GM10266 (cell line): ENCODE measurements around the gene BMP10.

Experiments used
- DNase-seq: peaks from one replicate; pipeline ENCODE4 v3.0.0; 2012; ENCODE audit errors: extremely low spot score
- CTCF ChIP-seq: IDR thresholded peaks from 2 replicates; pipeline ENCODE4 v1.5.1; 2012; ENCODE audit warnings: mild to moderate bottlenecking, low read depth; ENCODE audit not compliant: control insufficient read depth, insufficient read depth; ENCODE audit errors: missing control alignments

The BMP10 gene

GRCh38 chr2:68850524-68850923, 20.7 kb downstream of the BMP10 start:
- TF ChIP-seq CTCF, result no peak
- DNase-seq, result no peak

- no peak for DNase-seq
- no peak for TF ChIP-seq CTCF
These were observed 21.6 kb downstream of the BMP10 start for GRCh38 chr2:68849579-68850030.

GRCh38 chr2:68847751-68848150, 23.4 kb downstream of the BMP10 start:
- no peak for TF ChIP-seq CTCF
- no peak for DNase-seq

- no peak for DNase-seq
- TF ChIP-seq CTCF, result no peak
These were observed 25.1 kb downstream of the BMP10 start for GRCh38 chr2:68846091-68846490.

GRCh38 chr2:68845043-68845442, 26.2 kb downstream of the BMP10 start:
- DNase-seq, result no peak
- TF ChIP-seq CTCF, result no peak

- no peak for DNase-seq
- TF ChIP-seq CTCF, result peak; percentile 38
These were observed 31.9 kb downstream of the BMP10 start for GRCh38 chr2:68839260-68839833.

- TF ChIP-seq CTCF, result no peak
- no peak for DNase-seq
These were observed 32.6 kb downstream of the BMP10 start for GRCh38 chr2:68838641-68839040.
